GM04504 (cell line): Measurements from ENCODE around the gene TMEM273.

Source experiments
- DNase-seq: peaks from one replicate; pipeline ENCODE4 v3.0.0-alpha.2; 2012; ENCODE audit warnings: low read depth

Gene TMEM273

GRCh38 chr10:49115015-49115795 is 73.0 kb downstream of the TMEM273 start, which contains the start of gene VSTM4:
Gene VSTM4 (minus strand): TSS chr10:49115522. CDS start chr10:49115485, 37 bp downstream.
- DNase-seq: peak; percentile 20

GRCh38 chr10:49114718-49115014 is 73.5 kb downstream of the TMEM273 start:
- no peak for DNase-seq

- DNase-seq: no peak
Measured at GRCh38 chr10:49113741-49114141, 74.5 kb downstream of the TMEM273 start.

- no peak for DNase-seq
Measured at GRCh38 chr10:49112851-49113250, 75.3 kb downstream of the TMEM273 start.

- no peak for DNase-seq
Measured at GRCh38 chr10:49112098-49112497, 76.1 kb downstream of the TMEM273 start.

- no peak for DNase-seq
Measured at GRCh38 chr10:49111320-49111698, 76.9 kb downstream of the TMEM273 start.

GRCh38 chr10:49110684-49111319 is 77.4 kb downstream of the TMEM273 start:
- no peak for DNase-seq

GRCh38 chr10:49109669-49110340 is 78.4 kb downstream of the TMEM273 start:
- DNase-seq: peak; percentile 69

- DNase-seq: no peak
Measured at GRCh38 chr10:49108656-49109055, 79.5 kb downstream of the TMEM273 start.

GRCh38 chr10:49107887-49108267 is 80.3 kb downstream of the TMEM273 start:
- no peak for DNase-seq

- DNase-seq: no peak
Measured at GRCh38 chr10:49107111-49107886, 80.9 kb downstream of the TMEM273 start.

- DNase-seq: no peak
Measured at GRCh38 chr10:49106451-49106850, 81.7 kb downstream of the TMEM273 start.

GRCh38 chr10:49105076-49105475 is 83.1 kb downstream of the TMEM273 start:
- DNase-seq: no peak
